K562 (cell line): Measurements from ENCODE around the gene SEC14L1. TPM values are rescaled to one million over a fixed set of nuclear protein-coding genes. Genes with fewer than 3 reads are reported as not detected.

Experiments
- ATAC-seq: fragments of 200-7000 bp; cut with Tn5 transposase; 3 replicates; pipeline ENCODE4 v1.9.1; 2020; ENCODE audit warnings: moderate library complexity
- BruUV-seq: library from RNA; stranded (reverse); fragments of 400-500 nt; replicated peaks from 2 replicates; lab custom pipeline; 2021; lab: Mats Ljungman, UMichigan
- CTCF ChIA-PET: fragments of 300-600 bp; formaldehyde crosslinking; extraction: SDS; loops from one replicate; lab custom pipeline; 2021; ENCODE audit warnings: low intra/inter-chr PET ratio; lab: Yijun Ruan, JAX
- POLR2A ChIA-PET: fragments of 300-600, 350-650 bp; sonication (Branson Sonifier 250); formaldehyde crosslinking; extraction: SDS; loops from one replicate; lab custom pipeline; 2021; ENCODE audit warnings: antibody characterized with exemption, inconsistent platforms; lab: Yijun Ruan, JAX
- DNase-seq, 4 experiments: peaks; one replicate each; pipeline versions ENCODE4 v3.0.0 to v3.0.0-alpha.2; 2011 to 2018; ENCODE audit warnings: low spot score in 3 of 4, mixed read lengths in 3 of 4; ENCODE audit errors: extremely low read depth in 1 of 4
- FAIRE-seq: peaks from 2 replicates; lab custom pipeline; 2011; peaks lifted over from hg19 to GRCh38; lab: Jason Lieb, UNC
- H2AFZ ChIP-seq: 2 replicates; pipeline ENCODE4 v1.6.0; 2011; ENCODE audit warnings: low read depth, low read length, control low read depth, inconsistent platforms
- H3K27ac ChIP-seq: fragments of 200-600 bp; 3 replicates; pipeline ENCODE4 v1.8.0; 2011; ENCODE audit warnings: low read depth, mild to moderate bottlenecking, control low read depth, inconsistent platforms, low read length, moderate library complexity, mixed read lengths; ENCODE audit errors: extremely low read depth
- H3K27me3 ChIP-seq, 2 experiments: fragments of 300-600 bp in 1 of 2; 2 replicates in 1 of 2; 3 replicates in 1 of 2; pipeline versions ENCODE4 v1.6.0 to v1.8.0; 2011; ENCODE audit warnings: inconsistent platforms in 2 of 2, low read length in 2 of 2, mild to moderate bottlenecking in 1 of 2, mixed read lengths in 1 of 2, moderate library complexity in 1 of 2; ENCODE audit not compliant: control insufficient read depth in 2 of 2, insufficient read depth in 2 of 2
- H3K36me3 ChIP-seq: fragments of 300-600 bp; 3 replicates; pipeline ENCODE4 v1.8.0; 2011; ENCODE audit warnings: mild to moderate bottlenecking, low read length, inconsistent platforms; ENCODE audit not compliant: control insufficient read depth, insufficient read depth
- H3K4me1 ChIP-seq, 2 experiments: fragments of 200-600 bp in 1 of 2; replicated peaks in 1 of 2; 2 replicates in 1 of 2; 3 replicates in 1 of 2; pipeline versions ENCODE4 v1.5.1 to v1.8.0; 2011; ENCODE audit warnings: inconsistent platforms in 2 of 2, low read length in 2 of 2, mild to moderate bottlenecking in 1 of 2, mixed read lengths in 1 of 2, moderate library complexity in 1 of 2; ENCODE audit not compliant: control insufficient read depth in 2 of 2, insufficient read depth in 2 of 2
- H3K4me2 ChIP-seq: 2 replicates; pipeline ENCODE4 v1.6.1; 2011; ENCODE audit warnings: low read length, control low read depth, inconsistent platforms, mixed read lengths; ENCODE audit not compliant: insufficient read depth
- H3K4me3 ChIP-seq: fragments of 200-600 bp; sonication (generic), shearing (Covaris generic); 2 replicates; pipeline ENCODE4 v1.5.1; 2016; ENCODE audit warnings: control low read depth, inconsistent platforms
- H3K79me2 ChIP-seq: fragments of 200-600 bp; 3 replicates; pipeline ENCODE4 v1.8.0; 2011; ENCODE audit warnings: low read length, inconsistent platforms; ENCODE audit not compliant: control insufficient read depth, insufficient read depth
- H3K9ac ChIP-seq, 2 experiments: 2 replicates each; pipeline versions ENCODE4 v1.6.0 to v1.6.1; 2011; ENCODE audit warnings: low read depth in 2 of 2, low read length in 2 of 2, control low read depth in 1 of 2, inconsistent platforms in 1 of 2, mild to moderate bottlenecking in 1 of 2, mixed read lengths in 1 of 2; ENCODE audit not compliant: insufficient read depth in 1 of 2
- H3K9me1 ChIP-seq: one replicate; pipeline ENCODE4 v1.6.0; 2011; ENCODE audit warnings: inconsistent platforms, mild to moderate bottlenecking, low read length, moderate library complexity; ENCODE audit not compliant: control insufficient read depth, insufficient read depth
- H3K9me3 ChIP-seq: replicated peaks from 2 replicates; pipeline ENCODE4 v1.5.1; 2011; ENCODE audit warnings: low read depth, low read length, inconsistent platforms; ENCODE audit not compliant: control insufficient read depth, insufficient read depth
- H4K20me1 ChIP-seq: replicated peaks from 2 replicates; pipeline ENCODE4 v1.6.1; 2011; ENCODE audit warnings: low read length, inconsistent platforms, mixed read lengths; ENCODE audit not compliant: control insufficient read depth, insufficient read depth
- BRD9 ChIP-seq: fragments of 450-650 bp; IDR thresholded peaks from 2 replicates; pipeline ENCODE4 v1.6.1; 2018; ENCODE audit warnings: low read depth; ENCODE audit not compliant: partially characterized antibody
- CBFB ChIP-seq: sonication (generic); formaldehyde crosslinking; IDR thresholded peaks from 2 replicates; pipeline ENCODE4 v1.4.0; 2020; ENCODE audit warnings: mild to moderate bottlenecking, missing genetic modification reagents
- CBX1 ChIP-seq: sonication (generic); IDR thresholded peaks from 2 replicates; pipeline ENCODE4 v1.6.1; 2016; ENCODE audit warnings: antibody characterized with exemption, low read depth, mild to moderate bottlenecking
- CBX3 ChIP-seq, 2 experiments: IDR thresholded peaks; 1 replicate in 1 of 2; 2 replicates in 1 of 2; pipeline ENCODE4 v1.6.1; 2012; ENCODE audit warnings: inconsistent platforms in 2 of 2, low read length in 2 of 2, borderline replicate concordance in 1 of 2, control low read depth in 1 of 2
- FOXM1 ChIP-seq, 2 experiments: fragments of 450-650 bp in 1 of 2; sonication (generic) in 1 of 2; formaldehyde crosslinking in 1 of 2; IDR thresholded peaks; 2 replicates each; pipeline versions ENCODE4 v1.6.1 to v1.9.0; 2017 to 2022; ENCODE audit warnings: low read depth in 2 of 2, mild to moderate bottlenecking in 2 of 2, missing genetic modification reagents in 1 of 2, moderate library complexity in 1 of 2
- KDM4B ChIP-seq, 2 experiments: fragments of 450-650 bp in 1 of 2; sonication (generic) in 1 of 2; IDR thresholded peaks; 2 replicates each; pipeline ENCODE4 v1.6.1; 2016 to 2017; ENCODE audit warnings: borderline replicate concordance in 2 of 2, antibody characterized with exemption in 1 of 2, low read depth in 1 of 2, mild to moderate bottlenecking in 1 of 2
- SREBF1 ChIP-seq: fragments of 150-350 bp; IDR thresholded peaks from 2 replicates; pipeline ENCODE4 v1.6.1; 2014; ENCODE audit warnings: antibody characterized with exemption, low read depth, low read length, borderline replicate concordance
- TRIM24 ChIP-seq, 2 experiments: fragments of 450-650 bp; IDR thresholded peaks; 2 replicates each; pipeline ENCODE4 v1.6.1; 2016
- TRIM25 ChIP-seq: fragments of 450-650 bp; IDR thresholded peaks from 2 replicates; pipeline ENCODE4 v1.7.0; 2016; ENCODE audit warnings: borderline replicate concordance
- ZBTB33 ChIP-seq: sonication (generic); formaldehyde crosslinking; IDR thresholded peaks from 2 replicates; pipeline ENCODE4 v1.8.1; 2023; ENCODE audit warnings: mild to moderate bottlenecking, missing genetic modification reagents
- ZBTB34 ChIP-seq: fragments of 250-450 bp; sonication (Bioruptor Pico); IDR thresholded peaks from 2 replicates; pipeline ENCODE4 v1.8.0; 2021; ENCODE audit warnings: mild to moderate bottlenecking, moderate library complexity
- ZEB2 ChIP-seq: fragments of 450-650 bp; IDR thresholded peaks from 2 replicates; pipeline ENCODE4 v1.6.1; 2016
- ZNF445 ChIP-seq: fragments of 250-450 bp; sonication (Bioruptor Pico); IDR thresholded peaks from 2 replicates; pipeline ENCODE4 v1.4.0; 2020; ENCODE audit warnings: low read depth, mild to moderate bottlenecking, moderate library complexity
- ZNF507 ChIP-seq: conservative IDR thresholded peaks from 2 replicates; pipeline ENCODE4 v1.6.1; 2017; ENCODE audit warnings: missing genetic modification characterization, missing compliant biosample characterization
- WGBS: fragments of 100-300 bp; shearing (Covaris generic); methylation state at CpG from one replicate; pipeline ENCODE4 v1.1.6; 2016; ENCODE audit warnings: low coverage, mixed read lengths; ENCODE audit not compliant: insufficient coverage; ENCODE audit errors: missing lambda C conversion rate; 5-methylcytosine and 5-hydroxymethylcytosine counted together
- in situ Hi-C: fragments of 300-500 bp; cut with MboI; formaldehyde crosslinking; loops from 4 replicates; pipeline ENCODE4 v1.15.0; 2018; ENCODE audit warnings: inconsistent platforms, mixed read lengths
- intact Hi-C: fragments of 100-400 bp; cut with micrococcal nuclease; formaldehyde crosslinking; loops from 2 replicates; pipeline ENCODE4 v1.14.2; 2022
- polyA plus RNA-seq, 8 experiments: library from polyadenylated mRNA; depleted of rRNA in 4 of 8; stranded (reverse) in 5 of 8; unstranded in 3 of 8; fragments of >200 nt; fragmentation: Nextera tagmentation in 2 of 8; fragmentation: Illumina TruSeq in 1 of 8; extraction: Ambion mirVana in 2 of 8; extraction: Trizol in 1 of 8; gene quantifications; 2 replicates each; pipeline versions ENCODE4 v1.2.1 to v1.2.3, GENCODE V29; 2011 to 2014; ENCODE audit warnings: inconsistent platforms in 1 of 8, missing spikeins in 1 of 8
- total RNA-seq, 7 experiments: library from RNA; depleted of rRNA in 6 of 7; stranded (reverse); fragments of >200 nt in 6 of 7; fragmentation: Illumina TruSeq in 2 of 7; extraction: Trizol in 2 of 7; gene quantifications; 2 replicates each; pipeline versions ENCODE4 v1.2.1 to v1.2.3, GENCODE V29; 2011 to 2021; ENCODE audit warnings: low replicate concordance in 1 of 7

Gene SEC14L1
- total and polyA plus RNA-seq, 9 of the 15 experiments (the other 6 are each of a cell fraction or from before 2014, with no cell fraction given): 3.1 to 39.7 (median 15.2) TPM

- H3K9me1 ChIP-seq: no peaks in the 10 kb centered on the region
- FAIRE-seq: no peak
- H3K4me3 ChIP-seq: no peak overlapping the region
- intact Hi-C loops (no loop called here), in situ Hi-C loops (no loop called here)
- H3K4me2 ChIP-seq: no peak overlapping the region
- no peak overlapping the region for H3K9ac ChIP-seq
- H3K4me1 ChIP-seq: peaks cover 19 to 35% of the 10 kb centered on the region in 2 experiments
- H3K79me2 ChIP-seq: peaks cover 65% of the 10 kb centered on the region
- H3K9me3 ChIP-seq: peaks cover 25% of the 10 kb centered on the region
- CTCF ChIA-PET: no interaction called here
- H4K20me1 ChIP-seq: no peaks in the 10 kb centered on the region
- H3K27ac ChIP-seq: no peak overlapping the region
- POLR2A ChIA-PET: interaction anchor here (1.2 kb wide), 1 partner anchor 14 kb away, joined by 3 read pairs; no protein-coding TSS in a partner anchor
- H3K27me3 ChIP-seq: no peaks in the 10 kb centered on the region
- no peak overlapping the region for H2AFZ ChIP-seq
- peaks cover 3% of the 10 kb centered on the region; the same call in 1 of the 3 replicates for H3K36me3 ChIP-seq
- no peak for ATAC-seq
- BruUV-seq: no TSS peak
- no peak for DNase-seq
- whole genome bisulfite sequencing: 81% methylated on average over 12 of the region's 12 CpGs
- TF ChIP-seq KDM4B (IDR thresholded peaks at IDR 0.05; ENCODE audit: borderline replicate concordance in 2 of 2, low read depth in 1 of 2) (no peak), ZBTB33 (peak; percentile 75), ZEB2 (peak; percentile 64; the same call in 1 of the 2 replicates), ZNF445 (CRISPR knock-in tag) (peak; percentile 74; the same call in 1 of the 2 replicates), TRIM24 (IDR thresholded peaks at IDR 0.05) (peak; percentile 13 to 76; a peak in 2 of 4 replicates), BRD9 (no peak), ZNF507 (tag) (no peak), CBX1 (peak; percentile 59; the same call in 1 of the 2 replicates), ZBTB34 (CRISPR knock-in tag) (no peak), SREBF1 (no peak), TRIM25 (no peak), CBFB (CRISPR knock-in tag) (no peak), FOXM1 (IDR thresholded peaks at IDR 0.05; ENCODE audit: low read depth) (no peak), FOXM1 (CRISPR knock-in tag; IDR thresholded peaks at IDR 0.05; ENCODE audit: low read depth) (no peak), CBX3 (IDR thresholded peaks at IDR 0.05; ENCODE audit: borderline replicate concordance in 1 of 2, low read length in 2 of 2) (peak in 1 of 2 experiments; percentile 99; a peak in 2 of 3 replicates)
Observed at GRCh38 chr17:77167472-77168306, 26.9 kb downstream of the SEC14L1 start.
